Renal pelvis (tissue), 4 donors: ENCODE results near the gene CPED1. TPM values are rescaled to one million over a fixed set of nuclear protein-coding genes. Genes with fewer than 3 reads are reported as not detected.

Experiments
- DNase-seq: peaks from one replicate; pipeline ENCODE4 v3.0.0-alpha.2; 2013
- polyA plus RNA-seq, 3 donors: library from polyadenylated mRNA; unstranded; fragments of 120-200 nt; gene quantifications; one replicate each; pipeline ENCODE4 v1.2.1, GENCODE V29; 2013; ENCODE audit not compliant: insufficient read length in 3 of 3

The CPED1 gene
- polyA plus RNA-seq, 3 donors = 30.1 to 43.3 (median 35.6) TPM

GRCh38 chr7:121343302-121343701 lies 354.8 kb downstream of the CPED1 start:
- DNase-seq = no peak

GRCh38 chr7:121344093-121344492 lies 355.6 kb downstream of the CPED1 start:
- no peak for DNase-seq

- no peak for DNase-seq
Measured at GRCh38 chr7:121344497-121344896, 356.0 kb downstream of the CPED1 start.

Other genes with a start within 250 kb of the CPED1 start
- 100 to 1,000 TPM; 152 to 206 (median 167) TPM for gene TSPAN12, start 130.6 kb upstream of the CPED1 start, polyA plus RNA-seq
- gene ING3, start 37.9 kb upstream of the CPED1 start, polyA plus RNA-seq = 10 to 100 TPM; 37.9 to 40.4 (median 38.0) TPM